Cerebellar nuclear complex (tissue), 1 donor: ENCODE measurements around the gene FDCSP.
"Not testable (repeated sequence)": the region's sequence is repeated elsewhere in the genome, so short reads cannot be mapped to it uniquely, and the experiment has no call there.

Source experiments
- DNase-seq, 2 experiments: peaks; one replicate each; lab custom pipeline; 2025; lab: John Stamatoyannopoulos, UW

FDCSP gene

DNA sequence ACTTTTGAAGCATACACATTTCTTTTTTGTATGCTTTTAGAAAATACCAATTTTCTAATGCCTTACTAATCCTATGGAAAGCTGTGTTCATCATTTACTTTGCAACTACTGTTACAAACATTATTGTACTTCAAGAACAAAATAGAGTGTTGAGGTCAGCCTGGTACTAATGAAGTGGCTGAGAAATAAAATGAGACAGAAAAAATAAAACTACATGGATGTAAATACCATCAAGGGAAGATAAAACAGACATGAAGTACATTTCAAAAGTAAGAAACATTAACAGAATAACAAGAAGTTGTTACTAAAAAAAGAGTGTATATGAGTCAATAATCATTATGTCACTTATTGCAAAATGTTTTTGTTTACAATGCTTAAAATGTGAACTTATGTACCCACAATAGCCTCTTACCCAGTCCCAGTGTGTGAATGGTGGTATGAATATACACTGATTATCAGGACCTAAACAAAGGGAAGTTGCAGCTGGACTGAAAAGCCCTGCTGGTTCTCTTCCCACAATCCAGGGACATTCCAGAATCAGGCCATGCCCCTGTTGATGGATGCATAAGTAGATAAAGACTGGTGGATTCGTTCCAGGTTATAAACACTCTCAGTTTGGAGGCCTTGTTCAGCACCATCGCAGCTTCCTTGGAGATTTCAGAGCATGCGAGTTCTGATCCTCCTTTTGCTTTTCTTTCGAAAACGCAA is 14.1 kb downstream of the FDCSP start:
- DNase-seq: no peak

DNA sequence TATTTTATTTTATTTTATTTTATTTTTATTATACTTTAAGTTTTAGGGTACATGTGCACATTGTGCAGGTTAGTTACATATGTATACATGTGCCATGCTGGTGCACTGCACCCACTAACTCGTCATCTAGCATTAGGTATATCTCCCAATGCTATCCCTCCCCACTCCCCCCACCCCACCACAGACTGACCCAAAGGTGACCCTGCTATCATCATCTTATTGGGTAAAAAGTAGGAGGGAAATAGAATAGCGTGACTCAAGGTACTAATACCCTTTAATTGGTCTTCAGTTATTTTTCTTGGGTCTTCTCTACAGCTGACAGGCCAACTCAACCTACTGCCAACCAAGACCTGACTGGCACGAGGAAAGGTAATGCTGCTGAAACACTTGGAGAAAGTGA is 16.4 kb downstream of the FDCSP start, which contains the start of gene CSN3:
CSN3 (plus strand) TSS at position 301 of the 400 bp plus-strand sequence. CDS start 2,223 bp downstream, outside the sequence.
- DNase-seq: not testable (repeated sequence)

DNA sequence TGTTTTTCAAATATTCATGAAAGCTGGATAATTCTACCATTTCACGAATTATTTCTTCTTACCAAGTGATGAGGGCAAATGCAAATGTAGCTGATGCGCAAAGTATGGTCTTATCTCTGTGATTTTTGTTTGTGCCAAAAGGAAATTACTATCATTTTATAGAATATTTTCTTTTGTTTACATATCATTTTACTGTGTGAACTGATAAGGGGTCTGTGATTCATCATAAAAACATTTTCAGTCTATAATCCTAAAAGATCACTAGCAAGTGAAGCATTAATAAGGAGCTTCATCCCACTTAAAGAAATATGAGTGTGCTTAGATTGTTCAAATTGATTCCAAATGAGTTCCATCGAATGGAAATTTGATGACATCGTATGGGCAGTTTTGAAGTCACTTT is 17.2 kb downstream of the FDCSP start:
- no peak for DNase-seq

DNA sequence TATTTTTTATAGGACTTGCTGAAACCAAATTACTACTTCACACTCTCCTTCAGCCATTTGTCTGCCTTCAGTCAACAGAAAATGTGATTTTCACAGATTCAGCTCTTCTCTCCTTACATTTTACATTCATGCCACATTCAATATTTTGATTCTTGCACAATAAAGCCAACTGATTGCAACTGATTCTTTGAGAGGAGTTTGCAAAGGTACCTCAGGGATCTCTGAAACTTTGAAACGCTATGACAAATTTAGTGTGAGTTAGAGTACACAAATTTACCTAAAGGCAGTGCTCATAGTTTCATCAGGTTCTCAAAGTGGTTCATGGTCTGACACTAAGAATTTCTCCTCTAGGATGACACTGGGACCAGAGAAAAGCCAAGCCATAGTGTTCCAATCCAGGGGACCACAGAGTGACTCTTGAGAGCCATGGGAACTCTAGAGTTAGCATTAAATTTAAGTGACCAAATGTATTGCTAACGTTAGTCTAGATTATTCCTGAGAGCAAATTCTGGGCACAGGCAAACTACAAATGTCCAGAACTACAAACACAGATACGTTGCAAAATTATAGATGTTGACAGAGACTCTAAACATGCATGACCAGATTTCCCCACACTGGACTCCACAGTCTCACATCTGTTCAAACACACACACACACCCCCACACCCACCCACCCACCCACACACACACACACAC is 25.5 kb downstream of the FDCSP start:
- DNase-seq: no peak

DNA sequence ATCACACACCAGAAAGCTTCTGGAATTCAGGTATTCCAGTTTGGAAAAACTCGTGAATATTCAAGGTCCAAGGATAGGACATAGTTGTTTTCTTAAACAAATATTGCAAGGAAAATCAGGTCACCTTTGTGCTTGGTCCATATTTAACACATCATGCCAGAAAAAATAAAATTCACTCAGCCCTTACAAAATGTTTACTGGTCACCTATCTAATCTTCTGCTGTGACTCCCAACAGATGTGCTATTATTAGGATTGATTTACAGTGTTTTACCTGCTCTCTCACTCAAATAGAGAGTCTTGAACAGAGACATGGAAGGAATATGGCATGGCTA is 26.0 kb downstream of the FDCSP start:
- no peak for DNase-seq

DNA sequence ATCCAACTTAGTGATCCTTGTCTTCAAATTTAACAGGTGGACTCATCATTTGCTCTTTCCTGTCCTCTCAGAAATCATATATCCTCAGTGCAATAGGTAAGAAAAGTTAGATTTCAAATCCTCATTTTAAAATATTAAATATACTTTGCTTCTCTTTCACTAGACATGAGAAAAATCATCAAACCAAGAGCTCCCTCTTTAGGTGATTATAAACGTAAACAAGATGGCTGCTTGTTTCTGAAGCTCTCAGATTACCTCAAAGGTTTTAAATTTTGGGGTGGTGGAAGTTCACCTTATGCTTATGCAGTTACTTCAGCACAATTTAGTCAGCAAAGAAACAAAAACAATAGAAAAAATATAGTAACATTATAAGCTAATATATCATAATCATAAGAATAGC is 43.8 kb downstream of the FDCSP start:
- DNase-seq: no peak

DNA sequence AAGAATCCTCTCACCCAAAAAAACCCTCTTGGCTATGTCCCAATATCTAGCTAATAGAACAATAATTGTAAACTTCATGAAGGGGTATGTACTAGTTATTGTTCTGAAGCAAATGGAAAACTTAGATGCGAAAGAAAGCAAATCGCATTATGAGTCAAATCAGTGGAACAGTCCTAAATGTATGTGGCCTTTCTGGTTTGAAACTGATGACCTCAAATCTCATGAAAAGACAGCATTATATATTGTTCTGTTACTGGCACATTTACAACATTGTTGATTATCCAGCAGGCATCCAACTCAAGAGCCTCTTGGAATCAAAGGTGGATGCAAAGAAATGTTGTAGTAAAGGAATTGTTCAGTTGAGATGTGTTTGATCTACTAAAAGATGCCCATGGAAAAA is 51.2 kb downstream of the FDCSP start:
- no peak for DNase-seq

DNA sequence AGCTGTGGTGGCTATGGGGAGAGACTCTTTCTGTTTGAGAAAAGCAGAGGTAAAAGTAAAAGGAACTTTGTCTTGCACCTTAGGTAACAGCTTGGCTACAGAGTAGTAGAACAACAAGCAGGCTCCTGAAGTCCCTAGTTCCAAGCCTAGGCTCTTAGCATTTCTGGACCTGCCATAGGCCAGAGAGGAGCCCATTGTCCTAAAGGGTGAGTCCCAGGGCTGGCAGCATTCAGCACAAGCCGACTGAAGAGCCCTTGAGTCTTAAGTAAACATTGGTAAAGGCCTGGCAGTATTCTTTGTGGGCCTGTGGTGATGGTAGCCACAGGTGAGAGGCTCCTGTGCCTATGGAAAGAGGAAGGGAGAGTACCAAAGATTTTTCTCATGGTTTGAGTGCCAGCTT is 54.6 kb downstream of the FDCSP start:
- DNase-seq: no peak
